ENCODE results near the gene FLAD1.

The FLAD1 gene

DNA sequence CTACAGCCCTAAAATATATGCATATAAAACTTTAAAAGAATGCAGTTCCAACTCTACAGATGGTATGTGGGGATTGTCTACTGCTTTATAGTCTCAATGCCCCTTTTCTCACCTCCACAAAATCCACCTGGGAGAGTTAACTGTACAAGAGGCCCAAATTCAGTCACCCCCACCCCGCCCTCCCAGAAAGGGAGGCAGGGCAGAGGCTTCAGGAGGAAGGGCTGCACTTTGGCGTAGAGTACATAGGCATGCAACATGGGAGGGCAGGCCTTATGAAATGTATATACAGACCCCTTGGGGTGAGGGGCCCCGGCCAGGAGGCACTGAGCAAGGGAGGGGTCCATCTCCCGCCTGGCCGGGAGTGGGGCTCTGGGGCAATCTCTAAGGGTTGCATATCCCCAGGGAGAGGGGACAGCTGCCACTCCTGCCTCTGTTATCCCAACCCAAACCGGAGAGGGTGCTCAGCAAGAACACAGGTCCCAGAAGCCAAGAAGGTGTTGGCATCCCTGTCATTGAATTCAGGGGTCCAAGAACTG, 20.3 kb upstream of the FLAD1 start:
- peak overlapping the region; percentile 64 for H3K4me3 ChIP-seq (replicated peaks; ENCODE audit: low read depth, low read length)
- no peak for DNase-seq (ENCODE audit: extremely low read depth, low read depth)
- TF ChIP-seq, protein P1, sequence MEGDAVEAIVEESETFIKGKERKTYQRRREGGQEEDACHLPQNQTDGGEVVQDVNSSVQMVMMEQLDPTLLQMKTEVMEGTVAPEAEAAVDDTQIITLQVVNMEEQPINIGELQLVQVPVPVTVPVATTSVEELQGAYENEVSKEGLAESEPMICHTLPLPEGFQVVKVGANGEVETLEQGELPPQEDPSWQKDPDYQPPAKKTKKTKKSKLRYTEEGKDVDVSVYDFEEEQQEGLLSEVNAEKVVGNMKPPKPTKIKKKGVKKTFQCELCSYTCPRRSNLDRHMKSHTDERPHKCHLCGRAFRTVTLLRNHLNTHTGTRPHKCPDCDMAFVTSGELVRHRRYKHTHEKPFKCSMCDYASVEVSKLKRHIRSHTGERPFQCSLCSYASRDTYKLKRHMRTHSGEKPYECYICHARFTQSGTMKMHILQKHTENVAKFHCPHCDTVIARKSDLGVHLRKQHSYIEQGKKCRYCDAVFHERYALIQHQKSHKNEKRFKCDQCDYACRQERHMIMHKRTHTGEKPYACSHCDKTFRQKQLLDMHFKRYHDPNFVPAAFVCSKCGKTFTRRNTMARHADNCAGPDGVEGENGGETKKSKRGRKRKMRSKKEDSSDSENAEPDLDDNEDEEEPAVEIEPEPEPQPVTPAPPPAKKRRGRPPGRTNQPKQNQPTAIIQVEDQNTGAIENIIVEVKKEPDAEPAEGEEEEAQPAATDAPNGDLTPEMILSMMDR (IDR thresholded peaks at IDR 0.05; ENCODE audit: low read depth, low read length, missing control alignments), result no peak

DNA sequence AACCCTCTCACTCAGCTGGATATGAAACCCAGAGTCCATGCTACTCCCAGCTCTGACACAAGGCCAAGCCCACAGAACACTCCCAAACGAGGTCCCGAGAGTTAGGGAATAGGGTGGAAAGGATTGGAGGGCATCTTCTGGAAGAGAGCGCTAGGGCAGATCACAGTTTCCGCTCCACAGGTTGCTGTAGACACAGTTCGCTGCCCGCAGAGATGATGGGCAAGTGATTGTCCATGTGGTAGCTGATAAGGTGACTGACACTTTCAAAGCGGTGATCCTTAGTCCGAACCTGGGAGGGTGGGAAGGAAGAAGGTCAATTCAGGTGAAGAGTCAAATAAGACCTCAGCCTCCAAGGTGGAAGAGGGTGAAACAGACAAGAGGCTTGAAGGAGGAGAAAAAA, 19.5 kb upstream of the FLAD1 start:
- H3K4me3 ChIP-seq (replicated peaks; ENCODE audit: low read depth, low read length), result no peak overlapping the region
- no peak for DNase-seq (ENCODE audit: extremely low read depth, low read depth)
- TF ChIP-seq, protein P1 (IDR thresholded peaks at IDR 0.05; ENCODE audit: low read depth, low read length, missing control alignments), result no peak

DNA sequence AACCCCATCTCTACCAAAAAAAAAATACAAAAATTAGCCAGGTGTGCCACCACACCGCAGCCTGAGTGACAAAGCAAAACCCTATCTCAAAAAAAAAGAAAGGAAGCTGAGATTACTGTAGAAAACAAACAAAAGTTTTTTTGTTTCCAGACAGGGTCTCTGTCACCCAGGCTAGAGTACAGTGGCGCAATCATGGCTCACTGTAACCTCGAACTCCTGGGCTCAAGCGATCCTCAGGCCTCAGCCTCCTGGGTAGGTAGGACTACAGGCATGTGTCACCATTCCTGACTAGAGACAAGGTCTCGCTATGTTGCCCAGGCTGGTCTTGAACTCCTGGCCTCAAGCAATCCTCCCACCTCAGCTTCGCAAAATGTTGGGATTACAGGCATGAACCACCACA, 18.8 kb upstream of the FLAD1 start:
- TF ChIP-seq, protein P1 (IDR thresholded peaks at IDR 0.05; ENCODE audit: low read depth, low read length, missing control alignments), result no peak
- no peak overlapping the region for H3K4me3 ChIP-seq (replicated peaks; ENCODE audit: low read depth, low read length)
- no peak for DNase-seq (ENCODE audit: extremely low read depth, low read depth)

DNA sequence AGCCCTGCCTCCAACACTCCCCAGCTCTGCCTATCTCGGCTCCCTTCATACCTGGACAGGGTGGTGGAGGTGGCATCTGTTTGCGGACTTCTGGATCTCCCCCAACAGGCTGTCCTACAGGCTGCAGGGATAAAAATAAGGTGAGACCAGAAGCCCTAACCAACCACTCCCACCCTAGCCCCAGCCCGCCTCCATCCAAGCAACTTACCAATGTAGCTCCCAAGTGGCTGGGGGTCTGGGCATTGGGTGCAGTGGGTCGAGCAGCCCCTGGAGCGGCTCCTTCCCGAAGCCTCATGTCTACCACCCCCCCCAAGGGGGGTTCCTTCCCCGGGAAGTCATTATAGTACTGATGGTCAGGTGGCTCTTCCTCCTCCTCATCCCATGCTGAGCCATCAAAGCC, 17.0 kb upstream of the FLAD1 start:
- H3K4me3 ChIP-seq (replicated peaks; ENCODE audit: low read depth, low read length), result no peak overlapping the region
- TF ChIP-seq, protein P1 (IDR thresholded peaks at IDR 0.05; ENCODE audit: low read depth, low read length, missing control alignments), result no peak
- no peak for DNase-seq (ENCODE audit: extremely low read depth, low read depth)

DNA sequence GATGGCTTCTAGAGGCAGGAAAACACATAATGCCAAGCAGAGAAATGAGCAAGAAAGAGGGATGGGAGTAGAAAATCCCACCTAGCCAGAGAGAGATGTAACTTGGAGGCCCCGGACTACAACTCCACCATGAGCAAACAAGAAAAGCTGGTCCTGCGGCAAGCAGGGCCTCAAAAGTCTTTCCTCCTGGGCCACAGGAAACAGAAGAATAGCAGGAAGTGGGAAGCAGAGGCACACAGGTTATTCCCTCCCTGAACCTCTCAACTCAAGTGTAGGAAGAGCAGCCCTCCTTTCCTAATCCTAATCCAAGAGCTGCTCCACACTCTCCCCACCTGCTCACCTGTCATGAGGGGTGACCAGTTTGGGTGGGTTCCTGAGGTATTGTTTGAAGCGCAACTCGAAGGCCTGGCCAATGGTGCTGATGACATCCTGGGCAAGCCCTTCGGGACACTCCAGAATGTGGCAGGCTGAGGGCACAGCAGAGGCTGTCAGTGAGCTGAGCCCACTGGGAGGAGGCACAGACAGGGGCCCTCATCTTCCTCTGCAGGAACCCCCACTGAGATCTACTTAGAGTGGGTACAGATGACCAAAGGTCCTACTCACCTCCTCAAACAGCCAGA, 15.7 kb upstream of the FLAD1 start:
- no peak for DNase-seq (ENCODE audit: extremely low read depth, low read depth)
- H3K4me3 ChIP-seq (replicated peaks; ENCODE audit: low read depth, low read length), result no peak overlapping the region

DNA sequence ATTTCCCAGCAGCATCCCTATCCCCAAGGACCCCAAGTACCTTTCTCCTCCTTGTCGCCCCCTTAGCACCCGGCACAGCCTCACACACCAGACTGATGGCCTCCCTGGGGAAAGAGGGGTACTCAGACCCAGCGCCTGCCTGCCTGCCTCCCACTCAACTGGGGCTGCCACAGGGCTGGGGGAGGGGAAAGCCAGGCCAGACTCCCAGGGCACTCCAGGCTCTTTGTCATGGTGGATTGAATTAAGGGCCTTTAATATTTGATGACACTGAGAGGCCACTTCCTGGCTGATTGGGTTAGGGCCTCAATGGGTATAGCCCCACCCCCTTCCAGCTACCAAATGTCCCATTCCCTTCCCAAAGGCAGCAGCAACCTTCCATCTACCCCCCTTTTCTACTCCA, 14.4 kb upstream of the FLAD1 start:
- DNase-seq (ENCODE audit: extremely low read depth, low read depth), result no peak
- H3K4me3 ChIP-seq (replicated peaks; ENCODE audit: low read depth, low read length), result peak overlapping the region; percentile 72
- TF ChIP-seq, protein P1 (IDR thresholded peaks at IDR 0.05; ENCODE audit: low read depth, low read length, missing control alignments), result no peak

More for the DNA sequence above, 15.7 kb upstream of the FLAD1 start:
- TF ChIP-seq, protein P1 (IDR thresholded peaks at IDR 0.05; ENCODE audit: low read depth, low read length, missing control alignments), result no peak

DNA sequence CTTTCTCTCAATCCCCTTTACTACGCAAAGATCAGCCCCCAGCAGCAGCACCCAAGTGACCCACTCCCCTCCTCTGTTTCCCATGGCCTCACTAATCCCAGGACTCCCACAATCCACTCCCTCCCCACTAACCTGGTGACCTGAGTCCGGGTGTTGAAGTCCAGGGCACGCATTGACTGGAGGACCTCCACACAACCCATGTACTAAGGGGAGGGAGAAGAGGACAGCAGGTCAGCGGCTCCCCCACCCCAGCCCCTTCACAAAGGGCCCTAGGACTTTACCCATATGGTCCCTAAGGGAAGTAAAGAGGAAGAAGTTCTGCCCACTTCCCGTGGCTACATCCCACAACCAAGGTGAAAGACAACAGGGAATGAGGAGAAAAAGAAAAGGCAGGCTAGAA, 13.9 kb upstream of the FLAD1 start:
- no peak for DNase-seq (ENCODE audit: extremely low read depth, low read depth)
- TF ChIP-seq, protein P1 (IDR thresholded peaks at IDR 0.05; ENCODE audit: low read depth, low read length, missing control alignments), result no peak
- peak overlapping the region; percentile 72 for H3K4me3 ChIP-seq (replicated peaks; ENCODE audit: low read depth, low read length)

All from HFF-Myc (cell line).